Forelimb muscle (tissue), 1 donor: Measurements from ENCODE around the gene GNB2. TPM values are rescaled to one million over a fixed set of nuclear protein-coding genes. Genes with fewer than 3 reads are reported as not detected.

Experiments
- DNase-seq: peaks from one replicate; pipeline ENCODE4 v3.0.0-alpha.2; 2013; ENCODE audit warnings: low read depth
- polyA plus RNA-seq: library from polyadenylated mRNA; unstranded; fragments of 120-200 nt; gene quantifications from one replicate; pipeline ENCODE4 v1.2.1, GENCODE V29; 2013; ENCODE audit not compliant: insufficient read length

Gene GNB2
- polyA plus RNA-seq, 1 donor = 139 TPM

- no peak for DNase-seq
These were observed 7.2 kb downstream of the GNB2 start for GRCh38 chr7:100680576-100681271.

DNA sequence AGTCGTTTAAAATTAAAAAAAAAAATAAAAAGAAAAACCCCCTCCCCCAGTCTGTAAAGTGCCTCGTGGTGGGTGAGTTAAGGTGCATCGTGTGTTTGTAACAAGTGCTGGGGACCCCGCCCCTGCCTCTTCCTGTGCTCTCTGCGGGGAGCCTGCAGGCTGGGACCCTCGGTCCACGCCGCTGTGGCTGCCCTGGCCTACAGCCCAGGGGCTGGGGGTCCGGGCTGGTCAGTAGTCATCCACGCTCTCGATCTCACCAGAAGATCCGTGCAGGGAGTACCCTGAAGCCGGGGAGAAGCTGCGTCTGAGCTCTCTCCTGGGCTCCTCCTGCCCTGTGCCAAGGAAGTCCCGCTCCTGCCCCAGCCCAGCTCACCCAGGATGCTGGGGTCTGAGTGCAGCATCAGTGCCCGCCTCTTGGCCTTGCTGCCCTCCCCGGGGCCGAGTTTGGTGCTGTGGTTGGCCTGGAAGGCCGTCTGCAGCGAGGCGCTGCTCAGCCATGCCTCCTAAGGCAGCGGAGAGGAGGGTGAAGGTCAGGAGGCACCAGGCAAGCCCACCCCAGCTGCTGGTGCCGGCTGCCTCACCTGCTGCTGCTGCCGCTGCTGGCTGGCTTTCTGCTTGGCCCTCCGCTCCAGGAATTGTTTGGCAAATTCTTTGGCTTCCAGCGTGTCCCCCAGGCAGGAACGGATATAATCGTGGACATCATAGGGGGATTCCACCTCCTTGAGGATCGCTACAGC, 8.1 kb downstream of the GNB2 start:
- DNase-seq = no peak

DNA sequence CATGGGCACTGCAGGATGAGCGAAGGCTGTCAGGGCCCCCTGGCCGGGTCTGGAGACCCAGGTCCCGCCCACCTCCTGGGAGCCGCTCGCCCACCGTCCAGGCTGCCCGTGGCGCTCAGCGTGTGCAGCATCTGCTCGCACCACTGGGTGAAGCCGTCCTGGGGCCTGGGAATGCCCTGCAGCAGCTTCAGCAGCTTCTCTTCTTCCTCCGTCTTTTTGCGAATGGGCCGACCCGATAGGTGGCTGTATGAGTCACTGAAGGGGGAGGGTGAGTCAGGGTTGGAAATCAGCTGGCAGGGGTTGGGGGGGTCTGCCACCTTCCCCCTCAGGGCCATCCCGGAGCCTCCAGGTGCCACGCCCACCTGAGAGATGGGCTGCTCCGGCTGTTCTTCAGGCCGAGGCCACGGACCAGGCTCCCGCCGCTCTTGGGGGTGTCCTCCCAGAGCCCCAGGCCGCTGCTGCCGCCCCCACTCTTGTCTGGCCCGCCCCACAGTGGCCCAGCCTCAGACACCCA, 8.7 kb downstream of the GNB2 start:
- DNase-seq = no peak

GRCh38 chr7:100682991-100683658, 9.6 kb downstream of the GNB2 start:
- DNase-seq = no peak

DNA sequence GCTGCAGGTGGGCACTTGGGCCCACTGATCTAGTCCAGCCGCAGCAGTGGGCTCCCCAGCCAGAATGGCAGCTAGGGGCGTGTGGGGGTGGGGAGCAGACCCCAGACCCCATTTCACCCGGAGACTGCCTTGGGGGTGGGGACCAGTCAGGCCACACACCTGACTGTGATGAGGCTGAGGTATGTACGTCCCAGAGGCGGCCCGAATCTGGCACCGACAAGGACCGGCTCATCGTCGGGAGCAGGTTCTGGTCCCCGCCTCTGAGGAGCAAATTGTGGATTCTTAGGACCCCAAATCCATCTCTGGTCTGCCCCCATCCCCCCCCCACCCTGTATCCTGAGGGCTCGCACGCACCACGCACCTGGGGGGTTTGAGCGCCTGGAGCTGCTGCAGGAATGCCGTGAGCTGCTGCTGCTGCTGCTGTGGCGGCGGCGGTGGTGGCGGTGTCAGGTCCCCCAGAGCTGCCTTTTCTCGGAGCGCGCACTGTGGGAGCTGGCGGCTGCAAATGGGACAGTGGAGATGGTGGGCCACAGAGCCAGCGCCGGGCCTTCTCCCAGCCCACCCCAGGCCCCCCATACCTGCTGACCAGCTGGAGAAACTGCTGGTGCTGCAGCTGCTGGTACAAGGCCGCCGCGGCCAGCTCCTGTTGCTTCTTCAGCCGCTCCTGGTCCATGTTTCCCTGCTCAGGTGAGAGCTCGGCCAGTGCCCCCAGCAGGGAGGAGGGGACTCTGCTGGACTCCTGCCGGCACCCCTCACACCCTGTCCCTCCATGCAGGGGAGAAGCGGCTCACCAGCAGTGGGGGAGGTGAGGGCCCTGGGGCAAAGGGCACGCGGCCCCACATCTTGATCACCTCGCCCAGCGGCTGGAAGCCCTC, 10.4 kb downstream of the GNB2 start:
- DNase-seq = no peak

- DNase-seq = no peak
These were observed 11.0 kb downstream of the GNB2 start for GRCh38 chr7:100684534-100685042.

DNA sequence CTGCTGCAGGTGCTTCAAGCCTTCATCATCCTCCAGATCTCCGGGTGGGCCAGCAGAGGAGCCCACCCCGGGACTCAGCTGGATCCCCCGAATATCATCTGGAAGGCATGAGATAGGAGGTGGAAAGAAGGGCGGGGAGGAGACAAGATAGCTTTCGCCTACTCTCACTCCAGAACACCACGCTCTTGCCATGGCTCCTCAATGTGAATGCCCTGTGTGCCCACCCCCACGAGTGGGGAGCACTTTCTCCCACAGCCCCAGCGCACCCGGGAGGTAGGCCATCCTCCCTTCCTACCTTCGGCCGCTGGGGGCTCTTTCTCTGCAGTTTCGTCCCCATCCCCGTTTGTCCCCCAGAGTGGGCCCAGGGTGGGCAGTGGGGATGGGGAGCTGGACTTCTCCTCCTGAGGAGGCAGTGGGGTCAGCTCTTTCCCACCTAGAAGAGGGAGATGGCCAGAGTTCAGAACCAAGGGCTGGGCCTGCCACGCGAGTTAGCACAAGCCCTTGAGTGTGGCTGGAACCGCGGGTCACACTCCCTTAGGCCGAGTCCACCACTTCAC, 11.6 kb downstream of the GNB2 start:
- DNase-seq = no peak

DNA sequence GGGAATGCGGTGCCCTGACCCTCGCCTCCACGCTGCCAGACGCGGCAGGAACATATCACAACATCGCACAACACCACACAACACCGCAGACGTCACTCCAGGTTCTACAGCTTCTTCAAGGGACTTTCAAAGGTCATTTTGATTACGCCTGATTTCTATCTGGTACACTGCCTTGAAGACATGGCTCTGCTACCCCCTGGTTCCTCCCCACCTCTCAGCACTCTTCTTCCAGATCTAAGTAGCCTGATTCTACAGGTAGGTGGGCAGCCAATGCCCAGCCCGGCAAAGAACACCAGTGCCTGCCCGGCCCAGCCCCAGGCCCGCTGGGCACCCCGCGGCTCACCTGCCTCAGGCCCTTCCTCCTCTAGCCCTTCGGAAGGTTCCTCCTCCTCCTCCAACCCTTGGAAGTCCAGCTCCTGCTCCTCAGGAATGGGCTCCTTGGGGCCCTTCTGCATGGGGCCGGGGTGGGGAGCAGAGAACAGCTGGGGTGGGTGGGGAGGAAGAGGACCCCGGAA, 12.1 kb downstream of the GNB2 start:
- DNase-seq = no peak

DNA sequence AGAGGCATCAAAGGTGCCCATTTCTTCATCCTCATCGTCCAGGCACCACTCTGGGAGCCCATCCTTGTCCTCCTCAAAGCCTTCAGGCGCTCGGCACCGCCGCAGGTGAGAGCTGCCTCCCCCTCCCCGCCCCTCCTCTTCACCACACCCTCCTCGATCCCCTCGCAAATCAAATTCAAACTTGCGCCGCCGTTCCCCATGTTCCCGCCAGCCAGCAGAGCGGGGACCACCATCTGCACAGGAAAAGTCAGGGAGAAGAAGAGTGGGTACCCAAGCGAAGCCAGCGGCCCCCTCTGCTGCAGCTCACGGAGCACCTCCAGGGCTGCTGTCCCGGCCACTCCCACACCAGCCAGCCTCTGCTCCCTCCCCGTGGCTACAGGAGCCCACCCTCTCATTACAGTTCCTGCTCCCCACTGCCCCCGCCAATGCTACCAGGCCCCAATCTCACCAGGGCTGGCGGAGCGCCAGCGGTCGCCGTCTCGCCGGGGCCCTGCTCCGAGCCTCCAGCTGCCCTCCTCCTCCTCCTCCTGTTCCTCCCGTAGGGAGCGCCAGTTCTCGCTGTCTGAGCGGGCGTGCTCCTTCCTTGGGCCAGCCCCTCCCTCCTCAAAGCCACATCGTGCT, 12.8 kb downstream of the GNB2 start:
- DNase-seq = no peak

DNA sequence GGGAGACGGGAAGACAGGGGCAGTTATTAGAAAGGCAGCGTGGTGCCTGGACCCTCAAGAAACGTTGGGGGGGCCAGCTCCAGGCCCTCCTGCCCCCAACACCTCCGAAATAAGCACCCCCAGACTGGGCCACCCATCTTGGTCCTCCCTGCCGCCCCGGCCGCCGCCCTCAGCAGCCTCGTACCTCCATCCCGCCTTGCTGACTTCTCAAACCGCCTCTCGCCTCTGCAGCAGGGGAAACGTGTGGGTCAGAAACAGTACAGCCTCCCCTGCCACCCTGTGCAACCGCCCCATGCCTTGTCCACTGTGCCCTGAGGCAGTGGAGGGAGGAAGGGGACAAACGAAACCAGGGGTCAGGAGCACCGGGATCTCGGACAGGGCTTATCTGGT, 13.3 kb downstream of the GNB2 start:
- no peak for DNase-seq

GRCh38 chr7:100687261-100687660, 13.7 kb downstream of the GNB2 start:
- no peak for DNase-seq

DNA sequence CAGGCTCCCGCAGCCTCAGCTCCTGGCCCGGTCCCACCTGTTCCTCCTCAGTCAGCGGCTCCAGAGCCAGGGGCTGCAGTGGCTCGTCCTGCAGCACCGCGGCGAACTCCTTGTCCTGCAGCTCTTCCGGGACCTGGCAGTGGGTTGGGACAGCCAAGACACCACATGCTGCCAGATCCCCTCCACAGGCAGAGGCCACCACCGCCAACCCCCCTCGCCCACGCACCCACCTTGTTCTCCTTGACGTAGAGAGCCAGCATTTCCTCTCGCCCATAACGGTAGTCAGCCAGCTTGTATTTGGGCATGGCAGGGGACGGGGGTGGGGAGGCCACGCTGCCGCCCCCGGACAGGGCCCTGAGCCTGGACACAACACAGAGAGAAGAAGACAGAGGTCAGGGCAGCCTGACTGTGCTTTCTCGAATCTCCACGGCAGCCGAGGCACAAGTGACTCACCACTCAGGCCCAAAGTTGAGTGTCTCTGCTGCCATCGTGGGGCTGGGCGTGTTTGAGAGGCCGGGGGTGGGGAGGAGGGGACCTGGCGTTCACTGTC, 14.3 kb downstream of the GNB2 start:
- no peak for DNase-seq

DNA sequence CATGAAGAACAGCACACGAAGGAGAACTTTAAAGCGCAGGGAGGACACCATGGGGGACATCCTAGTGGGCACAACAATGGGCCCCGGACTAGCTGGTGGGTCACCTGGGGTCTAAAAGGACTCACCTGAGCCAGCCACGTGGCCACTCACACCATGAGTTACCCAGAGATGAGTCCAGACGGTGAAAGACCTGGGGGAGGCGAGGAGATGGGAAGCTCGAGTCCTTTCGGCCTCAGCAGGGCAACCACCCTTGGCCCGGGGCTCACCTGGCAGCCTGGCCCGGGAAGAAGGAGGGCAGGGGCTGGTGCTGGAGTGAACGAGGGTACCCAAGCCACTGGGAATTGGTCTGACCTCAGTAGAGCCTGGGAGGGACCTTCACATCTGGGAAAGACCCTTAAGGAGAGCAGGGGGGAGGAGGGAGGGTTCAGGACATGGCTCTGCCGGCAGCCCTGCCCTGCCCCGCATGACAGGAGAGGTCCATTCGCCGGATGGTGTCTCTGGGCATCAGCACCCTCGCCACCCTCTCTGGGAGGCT, 14.9 kb downstream of the GNB2 start:
- DNase-seq = no peak

DNA sequence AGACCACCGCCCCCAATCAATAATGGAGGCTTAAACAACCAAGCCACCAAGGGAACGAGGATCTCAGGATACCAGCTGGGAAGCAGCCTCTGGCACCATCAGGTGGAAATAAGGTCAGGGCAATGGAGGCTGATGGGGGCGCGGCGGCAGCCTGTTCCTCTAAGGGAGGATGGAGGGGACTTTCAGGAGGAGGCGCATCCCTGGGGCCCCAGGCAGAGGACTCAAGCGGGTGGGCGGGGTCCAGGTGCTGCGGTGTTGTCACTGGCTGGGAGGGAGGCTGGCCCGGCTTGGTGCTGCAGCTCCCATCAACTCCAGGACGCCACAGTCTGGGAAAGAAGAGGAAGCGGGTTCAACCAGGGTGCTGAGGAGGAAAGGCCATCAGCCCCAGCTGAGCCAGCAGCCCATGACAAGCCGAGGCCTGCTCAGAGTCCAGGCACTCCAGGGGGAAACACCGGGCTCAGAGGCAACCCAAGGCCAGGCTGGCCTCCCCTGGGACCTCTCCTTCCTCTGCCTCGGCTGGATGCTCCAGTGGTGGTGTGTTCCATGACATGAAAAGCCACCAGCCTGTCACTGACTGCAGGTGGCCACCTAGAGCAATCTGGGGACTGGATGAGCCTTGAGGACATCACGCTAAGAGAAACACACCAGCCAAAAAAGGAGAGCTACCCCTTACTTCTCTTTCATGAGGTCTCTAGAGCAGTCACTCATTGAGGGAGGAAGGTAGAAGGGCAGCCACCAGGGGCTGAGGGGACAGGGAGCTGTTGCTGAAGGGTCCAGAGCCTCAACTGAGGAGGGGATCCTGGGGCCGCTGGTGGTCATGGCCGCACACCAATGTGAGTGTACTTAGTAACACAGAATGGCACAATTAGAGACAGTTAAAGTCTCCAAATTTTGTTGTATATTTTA, 15.9 kb downstream of the GNB2 start:
- DNase-seq = no peak

GRCh38 chr7:100691676-100692577, 18.4 kb downstream of the GNB2 start:
- DNase-seq = no peak

GRCh38 chr7:100692578-100692961, 19.0 kb downstream of the GNB2 start:
- DNase-seq = no peak

- DNase-seq = no peak
These were observed 20.0 kb downstream of the GNB2 start for GRCh38 chr7:100693312-100694097.
